ENCODE measurements around the gene XPO6.

The XPO6 gene

GRCh38 chr16:28110074-28110473 is 101.7 kb downstream of the XPO6 start:
- no peak for DNase-seq (ENCODE audit: low read depth)

GRCh38 chr16:28108590-28109247 is 103.0 kb downstream of the XPO6 start:
- no peak for DNase-seq (ENCODE audit: low read depth)

GRCh38 chr16:28107232-28107631 is 104.5 kb downstream of the XPO6 start:
- DNase-seq (ENCODE audit: low read depth) = no peak

GRCh38 chr16:28106467-28107215 is 105.1 kb downstream of the XPO6 start:
- no peak for DNase-seq (ENCODE audit: low read depth)

- no peak for DNase-seq (ENCODE audit: low read depth)
These were observed 105.8 kb downstream of the XPO6 start for GRCh38 chr16:28105954-28106353.

DNA sequence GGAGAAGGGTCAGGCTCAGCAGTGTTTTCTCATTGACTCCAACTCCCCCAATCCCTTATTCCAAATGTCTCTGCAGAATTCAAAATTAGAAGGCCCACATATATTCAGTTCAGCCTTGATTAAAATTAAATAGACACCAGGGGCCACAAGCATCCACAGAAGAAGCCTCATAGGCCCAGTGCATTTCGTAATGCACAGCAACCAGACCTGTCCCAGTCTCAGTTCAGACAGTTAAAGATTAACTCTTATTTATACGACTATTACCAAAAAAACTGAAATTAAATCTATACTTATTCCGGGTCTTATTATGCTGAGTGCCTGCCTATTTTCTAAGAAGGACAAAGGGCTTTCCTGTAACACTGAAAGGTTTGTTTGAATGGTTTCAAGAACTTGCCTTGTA is 106.5 kb downstream of the XPO6 start:
- no peak for DNase-seq (ENCODE audit: low read depth)

- DNase-seq (ENCODE audit: low read depth) = no peak
These were observed 107.4 kb downstream of the XPO6 start for GRCh38 chr16:28104404-28104803.

GRCh38 chr16:28103516-28104170 is 108.1 kb downstream of the XPO6 start:
- no peak for DNase-seq (ENCODE audit: low read depth)

DNA sequence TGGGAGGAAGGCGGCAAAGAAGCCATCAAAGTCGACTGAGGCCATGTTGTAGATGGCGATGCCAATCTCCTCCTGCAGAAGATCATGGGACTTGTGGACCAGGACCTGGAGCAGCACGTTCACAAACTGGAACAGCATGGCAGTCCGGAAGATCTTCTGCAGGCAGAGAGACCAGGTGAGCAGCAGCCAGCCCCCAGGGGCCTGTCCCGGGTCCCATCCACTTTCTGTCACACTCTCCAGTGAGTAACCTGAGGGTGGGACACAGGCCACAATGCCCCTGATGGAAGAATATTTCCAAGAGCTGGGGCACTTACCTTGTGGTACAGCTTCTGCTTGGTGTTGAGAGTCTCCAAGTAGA is 110.3 kb downstream of the XPO6 start:
- DNase-seq (ENCODE audit: low read depth) = no peak

DNA sequence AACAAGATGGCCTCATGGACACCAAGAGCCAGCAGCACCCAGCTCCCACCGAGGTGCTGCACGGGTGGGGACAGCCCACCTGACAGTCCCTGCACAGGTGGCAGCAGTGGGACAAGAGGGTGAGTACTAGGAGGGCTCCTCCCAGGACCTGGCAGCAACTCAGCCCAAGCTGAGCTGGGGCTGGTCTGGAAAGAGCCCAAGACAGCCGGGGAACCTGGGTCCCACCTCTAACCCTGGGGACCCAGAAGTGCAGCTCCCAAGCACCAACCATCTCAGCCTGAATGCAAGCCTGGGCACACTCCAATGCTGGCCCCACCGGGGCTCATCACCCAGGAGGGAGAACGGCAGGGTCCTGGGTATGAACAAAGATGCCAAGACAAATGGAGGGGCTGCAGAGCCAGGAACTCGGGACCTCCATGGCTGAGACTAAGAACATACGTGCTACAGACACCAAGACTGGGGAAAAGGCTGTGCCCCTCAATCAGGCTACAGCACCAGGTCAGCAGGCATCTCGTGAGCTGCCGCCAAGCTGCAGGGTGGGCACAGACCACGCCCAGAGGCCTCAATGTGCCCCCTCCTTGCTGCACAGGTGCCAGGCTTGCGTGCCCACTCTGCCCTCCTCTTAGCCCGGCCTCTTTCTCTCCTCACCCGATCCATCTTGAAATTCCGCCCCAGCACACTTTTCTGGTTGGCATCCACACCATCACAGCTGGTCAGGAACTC is 110.8 kb downstream of the XPO6 start:
- DNase-seq (ENCODE audit: low read depth) = no peak

GRCh38 chr16:28098959-28099945 is 112.5 kb downstream of the XPO6 start:
- DNase-seq (ENCODE audit: low read depth) = no peak

DNA sequence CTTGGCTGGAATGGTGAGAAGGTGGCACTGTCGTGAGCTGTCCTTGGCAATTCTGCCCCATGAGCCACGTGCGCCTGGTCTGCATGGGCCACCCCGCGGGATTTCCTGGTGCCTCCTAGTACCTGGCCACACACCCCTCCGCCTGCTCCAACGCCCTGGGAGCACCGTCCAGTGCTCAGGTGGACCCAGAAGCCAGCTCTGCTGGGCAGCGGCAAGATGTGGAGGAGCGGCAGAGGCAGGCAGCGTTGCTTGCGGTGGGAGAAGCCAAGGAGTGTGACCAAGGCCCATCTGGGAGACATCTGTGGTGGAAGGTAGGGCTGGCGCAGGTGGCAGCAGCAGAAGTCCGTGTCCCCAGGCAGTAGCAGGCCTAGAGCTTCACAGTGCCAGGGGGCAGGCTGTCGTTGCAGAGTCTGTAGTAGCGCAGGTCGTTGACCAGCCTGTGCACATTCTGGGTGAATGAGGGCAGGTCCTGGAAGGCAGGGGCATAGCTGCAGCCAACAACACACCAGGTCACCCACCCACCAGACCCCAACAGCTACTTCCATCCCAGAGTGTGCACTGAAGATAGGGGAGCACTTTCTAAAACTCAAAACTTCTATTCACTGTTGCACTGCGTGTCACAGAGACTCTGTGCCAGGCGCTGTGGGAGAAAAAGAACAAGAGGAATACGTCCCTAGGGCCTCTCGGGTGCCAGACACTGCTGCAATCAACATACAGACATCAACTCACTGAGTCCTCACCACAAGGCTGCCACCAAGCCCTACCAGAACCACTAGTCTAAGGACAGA is 113.4 kb downstream of the XPO6 start:
- no peak for DNase-seq (ENCODE audit: low read depth)

GRCh38 chr16:28096983-28097899 is 114.5 kb downstream of the XPO6 start:
- no peak for DNase-seq (ENCODE audit: low read depth)

DNA sequence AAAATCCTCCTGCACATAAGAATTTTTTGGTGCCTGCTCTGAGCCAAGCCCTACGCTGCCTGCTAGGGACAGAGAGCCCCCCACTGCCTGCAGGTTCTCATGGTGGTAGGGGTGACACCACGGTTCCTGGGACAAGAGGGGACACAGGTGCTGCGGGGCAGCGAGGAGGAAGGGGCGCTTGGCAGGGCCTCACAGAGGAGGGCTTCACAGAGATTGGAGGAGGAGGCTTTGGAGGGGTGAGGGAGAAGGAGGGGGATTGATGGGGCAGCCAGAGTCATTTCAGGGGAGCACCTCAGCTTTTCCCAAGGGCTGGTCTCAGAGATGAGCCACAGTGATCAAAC is 118.4 kb downstream of the XPO6 start:
- no peak for DNase-seq (ENCODE audit: low read depth)

DNA sequence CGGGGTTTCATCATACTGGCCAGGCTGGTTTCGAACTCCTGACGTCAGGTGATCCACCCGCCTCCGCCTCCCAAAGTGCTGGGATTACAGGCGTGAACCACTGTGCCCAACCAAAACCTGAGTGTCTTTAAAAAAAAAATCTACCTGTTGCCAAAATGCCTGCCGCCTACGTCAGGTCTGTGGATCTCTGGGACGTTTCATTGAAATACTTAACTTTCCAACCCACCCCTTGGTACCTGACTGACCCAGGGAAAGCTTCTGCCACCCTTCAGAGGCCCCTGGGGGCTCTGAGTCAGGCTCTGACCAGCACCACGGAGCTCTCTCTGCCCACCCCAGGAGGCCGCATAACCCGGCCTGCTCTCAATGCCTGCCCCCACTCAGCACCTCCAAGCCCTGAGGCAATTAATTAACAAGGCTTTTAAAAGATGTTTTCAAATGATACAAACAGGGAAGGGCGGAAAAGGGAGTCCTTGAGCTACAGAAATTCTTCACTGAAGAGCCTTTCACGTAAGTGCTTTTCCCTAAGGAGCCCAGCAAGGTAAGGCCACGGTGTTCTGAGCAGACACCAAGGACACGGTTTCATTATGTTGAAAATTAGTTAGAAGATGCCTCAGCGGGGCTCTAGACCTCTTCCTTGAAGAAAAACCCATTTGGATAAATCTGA is 118.9 kb downstream of the XPO6 start:
- no peak for DNase-seq (ENCODE audit: low read depth)

DNA sequence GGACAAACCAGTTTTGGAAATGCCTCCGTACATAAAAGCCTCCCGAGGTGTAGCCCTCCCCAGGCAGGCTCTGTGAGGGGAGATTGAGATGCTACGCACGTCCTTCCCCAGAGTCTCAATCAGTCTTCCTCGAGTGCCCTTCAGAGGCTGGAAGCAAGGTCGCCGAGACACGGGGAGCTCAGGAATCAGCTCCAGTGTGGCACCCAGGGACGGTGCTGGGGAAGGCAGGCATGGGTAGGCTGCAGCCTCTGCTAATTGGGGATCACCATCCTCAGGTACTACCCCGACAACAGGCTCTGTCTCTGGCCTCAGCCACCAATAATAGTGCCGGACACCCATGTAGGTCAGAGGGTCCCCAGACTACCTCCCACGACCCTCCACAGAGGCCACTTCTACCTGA is 120.1 kb downstream of the XPO6 start:
- no peak for DNase-seq (ENCODE audit: low read depth)

- DNase-seq (ENCODE audit: low read depth) = no peak
These were observed 121.0 kb downstream of the XPO6 start for GRCh38 chr16:28090646-28091377.

DNA sequence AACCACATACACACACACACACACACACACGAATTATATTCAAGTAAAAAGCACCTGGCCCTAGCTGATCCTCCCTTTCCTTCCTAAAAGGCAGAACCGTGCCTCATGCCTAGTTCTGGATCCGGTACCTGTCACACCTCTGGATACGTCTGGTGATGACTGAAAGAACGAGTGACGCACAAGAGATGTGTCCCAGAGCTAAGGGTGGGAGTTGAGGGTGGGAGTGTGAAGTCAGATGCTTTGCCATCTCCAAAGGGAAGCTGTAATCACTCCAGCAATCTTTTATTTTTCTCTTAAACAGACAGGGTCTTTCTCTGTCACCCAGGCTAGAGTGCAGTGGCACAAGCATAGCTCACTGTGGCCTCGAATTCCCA is 121.8 kb downstream of the XPO6 start:
- DNase-seq (ENCODE audit: low read depth) = no peak

All from stimulated activated CD4-positive, alpha-beta T cell treated with anti-CD3 and anti-CD28 coated beads, Interleukin-2, amount 100 ng/mL, for 4 hours (primary cell).